ENCODE measurements around the gene WSCD1.
A peak's percentile ranks its signal among the peaks of the same experiment; 100 is the strongest.

The WSCD1 gene

GRCh38 chr17:6069539-6070429 lies at the start of gene WSCD1:
Gene WSCD1 (plus strand): TSS chr17:6070379. CDS start chr17:6080659, 10,280 bp downstream.
- DNase-seq = no peak

GRCh38 chr17:6021011-6021400 lies 49.2 kb upstream of the WSCD1 start:
- no peak for DNase-seq

DNA sequence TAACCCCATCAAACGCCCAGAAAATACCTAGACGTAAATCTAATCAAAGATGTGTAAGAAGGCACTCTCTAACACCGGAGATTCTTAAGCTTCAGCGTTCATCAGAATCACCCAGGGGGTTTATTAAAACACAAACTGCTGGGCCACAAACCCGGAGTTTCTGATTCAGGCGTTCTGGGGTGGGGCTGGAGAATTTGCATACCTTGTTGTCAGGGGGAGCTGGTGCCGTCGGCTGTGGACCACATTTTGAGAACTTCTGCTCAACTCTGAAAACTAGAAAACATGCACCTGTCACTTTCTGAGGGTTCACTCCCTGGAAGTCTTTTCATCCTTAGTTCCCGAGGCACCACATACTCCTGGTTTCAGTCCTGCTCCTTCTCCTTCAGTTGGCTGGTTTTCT lies 48.6 kb upstream of the WSCD1 start:
- no peak for DNase-seq

GRCh38 chr17:6023036-6023831 lies 46.9 kb upstream of the WSCD1 start:
- no peak for DNase-seq

DNA sequence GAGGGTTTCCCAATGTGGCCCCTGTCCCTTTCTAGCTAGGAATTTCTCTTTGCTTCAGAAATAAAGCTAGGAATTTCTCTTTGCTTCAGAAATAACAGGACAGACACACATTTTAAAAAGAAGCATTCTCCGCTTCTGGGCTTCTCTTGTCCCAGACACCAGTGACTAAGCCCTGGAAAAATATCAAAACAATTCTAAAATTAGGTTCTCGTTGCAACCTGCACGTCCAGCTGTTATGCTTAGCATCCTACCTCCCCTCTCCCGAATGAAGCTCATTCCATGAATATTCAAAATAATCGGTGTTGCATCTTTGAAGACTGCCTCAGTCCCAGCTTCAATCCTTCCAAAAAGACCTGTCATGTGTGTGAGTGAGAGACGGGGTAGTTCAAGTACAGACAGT lies 45.6 kb upstream of the WSCD1 start:
- DNase-seq = no peak

- peak; percentile 38 for DNase-seq
Measured at GRCh38 chr17:6027342-6028024, 42.7 kb upstream of the WSCD1 start.

DNA sequence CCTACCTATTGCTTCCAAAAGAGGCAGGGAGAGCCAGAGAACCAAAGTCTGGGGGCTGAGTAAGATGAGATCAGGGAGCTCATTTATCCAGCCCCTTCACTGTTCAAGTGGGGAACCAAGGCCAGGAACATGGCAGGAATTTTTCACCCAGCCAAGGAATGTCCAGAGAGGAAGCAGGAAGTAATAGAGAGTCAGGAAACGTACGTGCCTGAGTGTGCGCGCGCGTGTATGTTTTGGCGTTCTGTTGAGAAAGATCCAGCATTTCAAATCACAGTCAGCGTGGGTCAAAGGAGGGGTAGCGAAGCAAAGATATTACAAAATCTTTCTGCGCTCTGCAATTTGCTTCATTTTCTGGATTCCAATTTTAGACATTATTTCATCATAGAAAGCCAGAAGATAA lies 41.9 kb upstream of the WSCD1 start:
- DNase-seq = no peak

DNA sequence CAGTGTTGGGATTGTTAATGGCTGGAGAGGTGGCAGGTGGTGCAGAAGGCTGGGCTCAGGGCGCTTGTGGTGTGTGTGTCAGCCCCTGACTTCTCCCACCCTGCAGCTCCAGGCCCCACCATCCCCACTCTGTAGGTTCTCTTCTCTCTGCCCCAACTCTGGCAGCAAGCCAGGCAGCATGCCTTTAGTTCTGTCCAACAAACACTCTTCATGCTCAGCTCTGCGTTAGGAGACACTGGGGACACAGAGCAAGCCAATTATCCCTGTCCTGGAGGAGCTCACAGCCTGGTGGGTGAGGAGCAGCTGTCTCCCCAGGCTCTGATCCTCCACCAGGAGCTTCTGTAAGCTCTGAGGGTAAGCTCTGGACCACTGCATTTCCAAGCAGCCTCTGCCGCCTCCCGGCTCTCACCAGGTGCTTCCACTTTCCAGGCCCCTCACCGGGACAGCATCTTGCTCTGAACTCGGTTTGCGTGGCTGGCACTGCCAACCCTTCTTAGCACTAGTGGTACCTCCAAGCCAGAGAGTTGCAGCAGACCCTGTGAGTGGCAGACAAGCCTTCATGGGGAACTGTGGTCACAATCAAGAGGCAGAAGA lies 34.3 kb upstream of the WSCD1 start:
- no peak for DNase-seq

DNA sequence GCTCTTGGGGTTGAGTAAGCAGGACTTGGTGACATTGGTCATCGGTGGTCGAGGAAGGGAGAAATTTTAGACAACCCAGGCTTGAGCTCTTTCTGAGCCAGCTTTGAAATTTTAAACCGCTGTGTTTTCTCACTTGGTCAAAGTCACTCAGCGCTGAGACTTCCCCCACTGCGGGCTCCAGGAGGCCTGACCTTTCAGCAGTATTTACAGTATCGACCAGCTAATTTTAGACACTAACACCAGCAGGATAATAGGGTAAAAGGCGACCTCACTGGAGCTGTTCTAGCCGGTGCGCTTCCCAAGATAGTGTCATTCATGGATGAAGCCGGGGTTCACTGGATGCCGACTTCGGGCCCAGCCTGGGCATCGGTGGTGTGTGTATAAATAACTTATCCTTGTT lies 29.7 kb upstream of the WSCD1 start:
- no peak for DNase-seq

DNA sequence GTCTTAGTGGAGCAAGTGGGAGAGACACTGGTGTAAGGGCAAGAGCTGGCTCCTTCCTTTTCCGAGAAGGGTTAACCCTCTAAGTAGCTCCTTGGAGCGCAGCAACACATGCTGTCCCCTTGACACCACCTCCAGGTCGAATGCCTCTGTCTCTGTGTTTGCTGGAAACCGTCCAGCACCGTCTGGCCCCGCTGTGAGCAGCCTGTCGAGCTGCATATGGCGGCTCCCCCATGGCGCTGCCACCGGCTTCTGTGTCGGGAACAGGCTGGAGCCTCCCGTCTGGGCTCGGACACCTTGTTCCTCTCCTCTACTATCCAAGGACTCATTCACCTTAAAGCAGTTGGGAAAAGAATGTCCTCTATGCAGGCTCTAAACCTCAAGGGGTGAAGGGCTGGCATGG lies 28.9 kb upstream of the WSCD1 start:
- no peak for DNase-seq

- no peak for DNase-seq
Measured at GRCh38 chr17:6043405-6043804, 26.8 kb upstream of the WSCD1 start.

DNA sequence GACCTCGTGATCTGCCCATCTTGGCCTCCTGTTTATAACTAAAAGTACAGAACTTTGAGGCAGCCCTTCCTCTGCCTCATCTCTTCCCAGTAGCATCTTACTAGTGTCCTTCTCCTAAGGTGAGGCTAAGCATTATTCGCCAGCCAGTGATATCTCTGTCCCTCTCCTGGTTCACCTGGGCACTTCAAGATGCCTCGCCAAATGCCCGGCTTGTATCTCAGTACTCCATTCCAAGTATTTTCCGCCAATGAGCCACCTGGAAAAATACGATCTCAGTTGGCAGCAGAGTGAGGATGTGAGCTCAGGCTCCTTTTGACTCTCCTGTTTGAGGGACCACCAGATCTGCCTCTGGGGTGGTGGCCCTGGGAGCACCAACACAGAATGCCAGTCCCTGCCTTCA lies 25.9 kb upstream of the WSCD1 start:
- DNase-seq = no peak

GRCh38 chr17:6045621-6046357 lies 24.4 kb upstream of the WSCD1 start:
- DNase-seq = no peak

- DNase-seq = no peak
Measured at GRCh38 chr17:6046431-6046830, 23.7 kb upstream of the WSCD1 start.

DNA sequence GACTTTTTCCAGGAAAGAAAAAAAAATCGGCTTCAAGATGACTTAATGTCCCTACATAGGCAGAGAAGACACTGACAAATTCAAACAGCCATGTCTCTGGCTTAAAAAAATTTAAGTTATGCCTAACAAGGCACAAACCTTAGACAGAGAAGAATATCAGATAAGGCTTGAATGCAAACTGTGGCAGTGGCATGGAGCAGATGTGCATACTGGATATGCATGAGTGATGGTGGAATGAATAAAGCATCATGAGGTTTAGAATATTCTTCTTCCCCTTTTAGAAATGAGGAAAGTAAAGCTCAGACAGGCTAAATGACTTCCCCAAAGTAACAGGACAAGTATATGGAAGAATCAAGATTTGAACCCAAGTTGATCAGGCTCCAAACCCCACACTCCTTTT lies 23.2 kb upstream of the WSCD1 start:
- no peak for DNase-seq

DNA sequence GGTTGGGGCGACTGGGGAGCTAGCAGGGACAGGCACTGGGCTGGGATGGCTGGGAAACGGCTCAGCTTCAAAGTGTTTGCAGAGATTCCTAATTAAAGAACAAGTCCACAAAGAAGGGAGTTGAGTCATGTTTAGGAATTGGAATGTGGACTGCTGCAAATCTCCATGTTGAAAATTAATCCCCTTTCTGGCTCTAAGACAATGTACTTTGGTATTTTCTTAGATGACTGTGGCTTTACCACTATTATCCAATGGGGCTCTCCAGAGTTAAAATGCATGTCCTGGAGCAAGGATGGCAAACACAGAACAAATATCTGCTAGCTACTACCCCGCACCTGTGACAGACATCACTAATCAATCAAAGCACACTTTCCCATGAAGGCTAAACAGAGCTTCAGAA lies 22.2 kb upstream of the WSCD1 start:
- DNase-seq = no peak

DNA sequence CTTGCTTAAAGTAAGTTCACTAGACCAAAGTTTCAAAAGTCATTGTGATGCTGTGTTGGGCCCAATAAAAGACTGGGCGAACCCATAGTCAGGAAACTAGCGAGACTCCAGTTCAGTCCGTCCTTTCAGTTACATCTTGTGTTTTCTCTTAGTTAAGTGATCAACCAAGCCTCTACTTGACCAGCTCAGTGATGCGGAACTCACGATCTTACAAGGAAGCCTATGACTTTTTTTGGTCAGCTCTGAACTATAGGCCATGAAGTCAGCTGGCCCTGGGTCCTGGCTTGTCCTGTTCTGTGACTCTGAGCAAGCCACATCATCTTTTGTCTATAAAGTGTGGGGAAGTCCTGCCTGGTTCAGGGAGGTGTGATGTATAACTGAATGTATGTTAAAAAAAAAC lies 21.7 kb upstream of the WSCD1 start:
- no peak for DNase-seq

- DNase-seq = no peak
Measured at GRCh38 chr17:6052926-6053325, 17.3 kb upstream of the WSCD1 start.

DNA sequence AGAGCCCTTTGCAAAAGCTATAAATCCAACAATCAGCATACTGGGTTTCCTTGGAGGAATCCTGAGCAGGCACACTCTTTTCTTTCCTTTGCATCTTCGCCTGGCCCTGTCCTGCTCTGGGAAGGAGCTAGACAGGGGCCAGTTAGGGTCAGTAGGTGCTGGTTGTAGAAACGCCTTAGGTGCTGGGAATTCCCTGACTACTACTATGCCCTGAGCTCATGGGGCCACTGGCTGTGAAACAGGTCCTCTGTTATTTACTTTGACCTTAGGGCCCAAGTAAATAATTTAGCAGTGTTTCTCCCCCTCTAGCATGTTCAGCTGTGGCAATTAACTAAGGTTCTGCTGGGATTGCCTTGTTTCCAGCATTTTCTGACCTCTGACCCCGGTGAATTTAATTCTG lies 15.8 kb upstream of the WSCD1 start:
- no peak for DNase-seq

DNA sequence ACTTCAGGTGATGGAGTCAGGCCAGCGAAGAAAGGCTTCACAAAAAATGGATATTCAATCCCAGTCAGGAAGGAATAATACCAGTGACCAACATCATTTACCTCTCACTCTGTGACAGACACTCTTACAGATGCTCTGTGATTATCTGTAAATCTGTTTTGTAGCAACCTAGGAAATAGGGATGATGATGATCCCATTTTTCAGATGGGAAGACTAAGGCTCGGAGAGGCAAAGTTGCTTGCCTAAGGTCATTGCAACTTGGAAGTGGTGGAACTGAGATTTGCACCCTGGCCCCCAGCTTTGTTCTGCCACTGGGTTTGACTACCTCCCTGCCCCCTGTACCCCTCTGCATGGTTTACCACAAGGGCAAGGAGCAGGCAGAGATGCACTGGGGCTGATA lies 14.1 kb upstream of the WSCD1 start:
- DNase-seq = no peak

- no peak for DNase-seq
Measured at GRCh38 chr17:6057562-6057961, 12.6 kb upstream of the WSCD1 start.

GRCh38 chr17:6059406-6059805 lies 10.8 kb upstream of the WSCD1 start:
- no peak for DNase-seq

Data from left hindlimb (tissue), 1 donor.